Astrocyte (in vitro differentiated cells and primary cell): Measurements from ENCODE around the gene LTB. TPM values are rescaled to one million over a fixed set of nuclear protein-coding genes. Genes with fewer than 3 reads are reported as not detected.

Experiments used
- DNase-seq: peaks from one replicate; pipeline ENCODE4 v3.0.0-alpha.2; 2010; ENCODE audit warnings: low read depth
- FAIRE-seq: peaks from 2 replicates; lab custom pipeline; 2011; peaks lifted over from hg19 to GRCh38; lab: Jason Lieb, UNC
- H2AFZ ChIP-seq: 2 replicates; pipeline ENCODE4 v1.6.0; 2012; ENCODE audit warnings: low read depth, low read length, inconsistent platforms
- H3K27ac ChIP-seq: 2 replicates; pipeline ENCODE4 v1.5.1; 2011; ENCODE audit warnings: low read depth, low read length, inconsistent platforms
- H3K27me3 ChIP-seq: 2 replicates; pipeline ENCODE4 v1.6.0; 2011; ENCODE audit warnings: low read length, inconsistent platforms; ENCODE audit not compliant: insufficient read depth
- H3K36me3 ChIP-seq: 2 replicates; pipeline ENCODE4 v1.5.1; 2011; ENCODE audit warnings: low read length, inconsistent platforms; ENCODE audit not compliant: insufficient read depth
- H3K4me1 ChIP-seq: 2 replicates; pipeline ENCODE4 v1.5.1; 2011; ENCODE audit warnings: low read length, inconsistent platforms; ENCODE audit not compliant: insufficient read depth
- H3K4me2 ChIP-seq: 2 replicates; pipeline ENCODE4 v1.6.0; 2012; ENCODE audit warnings: low read length, inconsistent platforms
- H3K4me3 ChIP-seq: 2 replicates; pipeline ENCODE4 v1.5.1; 2011; ENCODE audit warnings: low read depth, mild to moderate bottlenecking, low read length, inconsistent platforms; ENCODE audit not compliant: insufficient read depth
- H3K79me2 ChIP-seq: 2 replicates; pipeline ENCODE4 v1.6.0; 2012; ENCODE audit warnings: mild to moderate bottlenecking, low read length, inconsistent platforms; ENCODE audit not compliant: insufficient read depth
- H3K9ac ChIP-seq: 2 replicates; pipeline ENCODE4 v1.6.0; 2012; ENCODE audit warnings: mild to moderate bottlenecking, low read length, inconsistent platforms
- H3K9me3 ChIP-seq: 2 replicates; pipeline ENCODE4 v1.5.1; 2012; ENCODE audit warnings: low read depth, mild to moderate bottlenecking, low read length, inconsistent platforms; ENCODE audit not compliant: insufficient read depth
- H4K20me1 ChIP-seq: 2 replicates; pipeline ENCODE4 v1.6.0; 2012; ENCODE audit warnings: low read length, inconsistent platforms; ENCODE audit not compliant: insufficient read depth
- H3K27ac Mint-ChIP-seq: one replicate; pipeline ENCODE4 v1.8.0; 2021; ENCODE audit warnings: mild to moderate bottlenecking, mixed read lengths; ENCODE audit not compliant: unreplicated experiment
- H3K27me3 Mint-ChIP-seq: one replicate; pipeline ENCODE4 v1.8.0; 2021; ENCODE audit warnings: low read depth, mixed read lengths; ENCODE audit not compliant: unreplicated experiment
- H3K36me3 Mint-ChIP-seq: one replicate; pipeline ENCODE4 v1.8.0; 2021; ENCODE audit warnings: low read depth, mixed read lengths; ENCODE audit not compliant: unreplicated experiment
- H3K4me1 Mint-ChIP-seq: one replicate; pipeline ENCODE4 v1.8.0; 2021; ENCODE audit warnings: low read depth, mixed read lengths; ENCODE audit not compliant: unreplicated experiment
- H3K4me3 Mint-ChIP-seq: one replicate; pipeline ENCODE4 v1.8.0; 2021; ENCODE audit warnings: mild to moderate bottlenecking, moderate library complexity, mixed read lengths; ENCODE audit not compliant: unreplicated experiment
- H3K9me3 Mint-ChIP-seq: one replicate; pipeline ENCODE4 v1.8.0; 2021; ENCODE audit warnings: mild to moderate bottlenecking, mixed read lengths; ENCODE audit not compliant: unreplicated experiment
- EZH2 ChIP-seq: IDR thresholded peaks from 2 replicates; pipeline ENCODE4 v1.6.1; 2012; ENCODE audit warnings: mild to moderate bottlenecking, low read length, inconsistent platforms; ENCODE audit not compliant: insufficient read depth
- total RNA-seq: library from RNA; stranded (reverse); gene quantifications from 2 replicates; pipeline ENCODE4 v1.2.1, GENCODE V29; 2021
- TF ChIP-seq, protein P1 (sequence below): IDR thresholded peaks from 2 replicates; pipeline ENCODE4 v1.5.1; 2011; ENCODE audit warnings: low read depth, mild to moderate bottlenecking, inconsistent platforms, low read length, moderate library complexity; ENCODE audit not compliant: insufficient read depth

Gene LTB
- total RNA-seq, 1 donor from 2014 or later: 0.52 TPM

DNA sequence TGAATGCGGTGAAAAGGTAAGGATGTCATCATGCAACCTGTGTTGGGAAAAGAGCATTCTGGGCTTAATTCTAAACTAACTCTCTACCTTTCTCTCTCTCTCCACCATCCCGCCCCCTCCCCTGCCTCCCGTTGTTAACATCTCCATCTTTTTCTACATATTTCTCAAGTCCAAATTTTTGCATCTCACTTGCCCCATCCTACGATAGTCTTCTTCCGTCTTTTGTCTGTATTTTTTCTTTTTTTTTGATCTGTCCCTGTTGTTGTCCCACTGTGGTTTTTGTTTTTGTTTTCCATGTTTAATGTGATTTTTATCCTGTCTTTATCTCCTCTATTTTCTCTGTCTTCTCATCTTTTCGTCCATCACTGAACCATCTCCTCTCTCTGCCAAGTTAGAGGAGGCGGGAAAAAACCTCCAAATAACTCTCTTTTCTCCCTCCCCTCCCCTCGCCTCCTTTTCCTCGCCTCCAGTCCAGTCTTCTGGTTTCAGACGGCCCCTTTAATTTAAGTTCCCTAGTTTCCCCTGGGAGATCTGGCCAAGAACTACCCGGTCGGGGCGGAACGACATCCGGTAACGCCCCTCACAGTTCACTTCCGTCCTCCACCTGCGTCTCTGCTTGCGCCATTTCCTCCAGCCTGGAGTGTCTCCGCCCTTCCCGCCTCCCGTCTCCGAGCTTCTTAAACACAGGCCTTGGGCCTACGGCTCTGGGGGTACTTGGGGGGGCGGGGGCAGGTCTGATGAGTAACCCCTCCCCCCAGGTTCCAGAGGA, 35.1 kb downstream of the LTB start, which contains the start of gene NFKBIL1:
TSS of gene NFKBIL1 (plus strand) at position 651 of the 769 bp plus-strand sequence. CDS start at position 738, 87 bp downstream.
- H3K27me3 Mint-ChIP-seq: no peaks in the 10 kb centered on the region
- no peaks in the 10 kb centered on the region for H4K20me1 ChIP-seq
- H3K27ac Mint-ChIP-seq: peak within 1 kb of the TSS; percentile 87
- peak within 1 kb of the TSS; percentile 78 for H3K27ac ChIP-seq
- FAIRE-seq (no peak), DNase-seq (peak; percentile 96)
- no peaks in the 10 kb centered on the region for H3K9me3 Mint-ChIP-seq
- H3K36me3 ChIP-seq: peaks cover 6% of the 10 kb centered on the region
- no peaks in the 10 kb centered on the region for H3K9me3 ChIP-seq
- peak within 1 kb of the TSS; percentile 66 for H2AFZ ChIP-seq
- H3K9ac ChIP-seq: peak within 1 kb of the TSS; percentile 87
- H3K36me3 Mint-ChIP-seq: peaks cover 9% of the 10 kb centered on the region
- TF ChIP-seq, protein P1, sequence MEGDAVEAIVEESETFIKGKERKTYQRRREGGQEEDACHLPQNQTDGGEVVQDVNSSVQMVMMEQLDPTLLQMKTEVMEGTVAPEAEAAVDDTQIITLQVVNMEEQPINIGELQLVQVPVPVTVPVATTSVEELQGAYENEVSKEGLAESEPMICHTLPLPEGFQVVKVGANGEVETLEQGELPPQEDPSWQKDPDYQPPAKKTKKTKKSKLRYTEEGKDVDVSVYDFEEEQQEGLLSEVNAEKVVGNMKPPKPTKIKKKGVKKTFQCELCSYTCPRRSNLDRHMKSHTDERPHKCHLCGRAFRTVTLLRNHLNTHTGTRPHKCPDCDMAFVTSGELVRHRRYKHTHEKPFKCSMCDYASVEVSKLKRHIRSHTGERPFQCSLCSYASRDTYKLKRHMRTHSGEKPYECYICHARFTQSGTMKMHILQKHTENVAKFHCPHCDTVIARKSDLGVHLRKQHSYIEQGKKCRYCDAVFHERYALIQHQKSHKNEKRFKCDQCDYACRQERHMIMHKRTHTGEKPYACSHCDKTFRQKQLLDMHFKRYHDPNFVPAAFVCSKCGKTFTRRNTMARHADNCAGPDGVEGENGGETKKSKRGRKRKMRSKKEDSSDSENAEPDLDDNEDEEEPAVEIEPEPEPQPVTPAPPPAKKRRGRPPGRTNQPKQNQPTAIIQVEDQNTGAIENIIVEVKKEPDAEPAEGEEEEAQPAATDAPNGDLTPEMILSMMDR: no peak
- TF ChIP-seq EZH2: no peak
- H3K27me3 ChIP-seq: no peaks in the 10 kb centered on the region
- peaks cover 26% of the 10 kb centered on the region for H3K4me1 ChIP-seq
- peak within 1 kb of the TSS; percentile 95 for H3K4me2 ChIP-seq
- H3K4me1 Mint-ChIP-seq: peaks cover 19% of the 10 kb centered on the region
- H3K4me3 ChIP-seq: peak within 1 kb of the TSS; percentile 59
- H3K4me3 Mint-ChIP-seq: peak within 1 kb of the TSS; percentile 94
- H3K79me2 ChIP-seq: peaks cover 13% of the 10 kb centered on the region

DNA sequence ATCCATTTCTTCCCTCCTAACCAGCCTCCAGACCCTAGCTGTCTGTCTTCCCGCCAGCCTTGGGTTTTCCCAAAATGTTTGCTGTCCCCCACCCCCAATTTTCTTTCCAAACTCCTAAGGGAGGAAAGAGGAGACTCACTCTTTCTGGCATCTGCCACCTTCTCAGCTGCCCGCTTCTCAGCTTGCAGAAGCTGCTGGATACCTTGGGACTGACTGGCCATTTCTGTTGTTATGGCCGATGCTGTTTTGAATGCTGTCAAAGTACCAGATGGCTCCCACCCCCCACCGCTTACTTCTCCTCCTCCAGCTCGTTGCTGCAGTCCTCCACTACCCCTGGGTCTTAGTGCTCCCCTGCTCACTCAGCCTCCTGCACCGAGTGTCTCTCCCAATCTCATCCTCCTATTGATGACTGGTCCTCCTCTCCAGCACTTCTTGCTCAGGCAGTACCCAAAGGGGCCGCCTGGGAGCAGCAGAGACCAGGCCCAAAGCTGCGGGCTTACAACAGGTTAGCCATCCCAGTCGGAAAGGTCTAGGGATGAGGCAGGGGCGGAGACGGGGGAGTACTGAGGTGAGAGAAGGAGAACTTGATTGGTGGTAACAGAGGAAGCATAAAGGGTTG, 35.8 kb downstream of the LTB start, which contains the start of gene ATP6V1G2:
TSS of gene ATP6V1G2 (minus strand) at position 270 of the 619 bp plus-strand sequence. CDS start at position 221, 49 bp downstream.
- Mint-ChIP-seq H3K4me3 (peak within 1 kb of the TSS; percentile 94), H3K27ac (peak within 1 kb of the TSS; percentile 87), H3K27me3 (no peaks in the 10 kb centered on the region), H3K36me3 (peaks cover 9% of the 10 kb centered on the region), H3K9me3 (no peaks in the 10 kb centered on the region), H3K4me1 (peaks cover 19% of the 10 kb centered on the region)
- peaks cover 17% of the 10 kb centered on the region for H3K79me2 ChIP-seq
- H3K27ac ChIP-seq: peak within 1 kb of the TSS; percentile 78
- no peaks in the 10 kb centered on the region for H3K27me3 ChIP-seq
- H3K9me3 ChIP-seq: no peaks in the 10 kb centered on the region
- H3K4me1 ChIP-seq: peaks cover 27% of the 10 kb centered on the region
- TF ChIP-seq EZH2: no peak
- TF ChIP-seq, protein P1: peak; percentile 97
- H3K4me3 ChIP-seq: peak within 1 kb of the TSS; percentile 59
- peaks cover 6% of the 10 kb centered on the region for H3K36me3 ChIP-seq
- DNase-seq (peak; percentile 81), FAIRE-seq (no peak)
- H2AFZ ChIP-seq: peak within 1 kb of the TSS; percentile 66
- peak within 1 kb of the TSS; percentile 87 for H3K9ac ChIP-seq
- H3K4me2 ChIP-seq: peak within 1 kb of the TSS; percentile 95
- no peaks in the 10 kb centered on the region for H4K20me1 ChIP-seq
